GM19035 (cell line): ENCODE results near the gene ACOT4.
"Not testable (repeated sequence)": the region's sequence is repeated elsewhere in the genome, so short reads cannot be mapped to it uniquely, and the experiment has no call there.

Experiments used
- ATAC-seq: cut with Tn5 transposase; IDR thresholded peaks from one replicate; pipeline ENCODE4 v1.9.1; 2021; ENCODE audit not compliant: unreplicated experiment

Gene ACOT4

DNA sequence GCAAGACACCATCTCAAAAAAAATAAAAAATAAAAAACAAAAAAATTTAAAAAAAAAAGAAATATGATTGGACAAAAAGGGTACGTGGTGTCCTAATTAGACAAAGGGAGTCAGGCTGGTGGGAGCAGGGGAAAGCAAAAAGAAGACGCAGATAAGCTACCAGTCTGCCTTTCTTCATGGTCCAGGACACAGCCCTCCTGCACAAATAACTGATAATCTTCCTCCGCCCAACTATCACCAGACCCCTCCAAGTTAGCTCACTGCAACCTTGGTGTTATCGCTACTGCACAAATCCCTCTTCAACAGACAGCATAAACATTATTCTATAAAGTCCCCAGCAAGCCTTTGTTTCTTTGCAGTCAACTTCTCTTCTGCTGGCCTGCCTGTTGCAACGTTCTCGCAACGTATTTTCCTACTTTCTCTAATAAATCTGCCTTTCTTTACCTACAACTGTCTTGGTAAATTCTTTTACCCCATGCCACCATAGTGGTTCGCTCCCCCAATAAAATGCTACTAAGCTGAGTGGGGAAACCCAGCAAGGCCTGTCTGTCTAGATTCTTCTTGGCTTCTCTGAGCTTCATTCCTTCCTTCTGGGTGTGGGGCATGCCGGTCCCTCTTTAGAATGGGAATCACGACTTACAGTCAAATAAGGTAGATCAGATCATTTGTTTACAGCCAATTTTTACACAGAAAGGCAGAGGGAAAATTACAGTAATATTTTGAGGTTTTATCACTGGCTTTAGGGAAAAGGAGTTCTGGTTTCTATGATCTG is 38.5 kb downstream of the ACOT4 start:
- ATAC-seq: no peak

DNA sequence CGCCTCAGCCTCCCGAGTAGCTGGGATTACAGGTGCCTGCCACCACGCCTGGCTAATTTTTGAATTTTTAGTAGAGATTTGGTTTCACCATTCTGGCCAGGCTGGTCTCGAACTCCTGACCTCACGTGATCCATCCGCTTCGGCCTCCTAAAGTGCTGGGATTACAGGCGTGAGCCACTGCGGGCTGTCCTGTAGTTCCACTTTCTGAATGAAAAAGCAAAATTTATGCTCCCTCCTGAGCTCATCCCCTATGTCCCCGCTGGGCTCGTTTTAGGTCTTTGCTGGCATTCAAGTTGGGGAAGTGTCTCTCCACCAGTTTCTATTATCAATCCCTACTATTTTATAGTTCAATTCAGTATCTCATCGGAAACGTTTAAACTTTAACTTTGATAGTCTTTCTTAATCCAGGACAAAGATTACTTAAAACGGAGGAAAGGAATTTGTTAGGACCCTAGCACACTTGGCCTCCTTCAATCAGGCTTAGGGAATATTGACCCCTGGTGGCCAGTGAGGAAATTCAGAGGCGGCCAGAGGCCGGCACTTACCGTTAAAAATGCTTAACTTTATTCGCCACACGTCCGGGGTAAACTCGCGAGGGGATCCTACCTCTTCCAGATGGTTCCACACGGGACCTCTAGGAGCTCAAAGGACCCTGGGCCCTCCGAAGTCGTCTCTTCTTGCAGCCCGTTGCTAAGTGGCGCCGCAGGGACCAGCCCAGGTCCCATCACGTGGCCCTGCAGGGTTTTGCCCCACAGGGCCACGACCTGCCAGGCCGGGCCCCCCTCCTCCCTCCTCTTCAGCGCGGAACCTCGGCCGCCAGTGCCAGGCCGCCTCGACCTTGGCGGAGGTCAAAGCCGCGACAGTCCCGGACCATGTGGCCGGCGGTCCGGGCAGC is 41.7 kb downstream of the ACOT4 start:
- peak; percentile 72 for ATAC-seq

GRCh38 chr14:73634011-73634833 is 42.5 kb downstream of the ACOT4 start:
- peak; percentile 21 for ATAC-seq

- not testable (repeated sequence) for ATAC-seq
Measured at GRCh38 chr14:73636355-73636754, 44.7 kb downstream of the ACOT4 start.

GRCh38 chr14:73637830-73638229 is 46.2 kb downstream of the ACOT4 start:
- ATAC-seq: no peak

GRCh38 chr14:73640796-73641365 is 49.2 kb downstream of the ACOT4 start:
- no peak for ATAC-seq

DNA sequence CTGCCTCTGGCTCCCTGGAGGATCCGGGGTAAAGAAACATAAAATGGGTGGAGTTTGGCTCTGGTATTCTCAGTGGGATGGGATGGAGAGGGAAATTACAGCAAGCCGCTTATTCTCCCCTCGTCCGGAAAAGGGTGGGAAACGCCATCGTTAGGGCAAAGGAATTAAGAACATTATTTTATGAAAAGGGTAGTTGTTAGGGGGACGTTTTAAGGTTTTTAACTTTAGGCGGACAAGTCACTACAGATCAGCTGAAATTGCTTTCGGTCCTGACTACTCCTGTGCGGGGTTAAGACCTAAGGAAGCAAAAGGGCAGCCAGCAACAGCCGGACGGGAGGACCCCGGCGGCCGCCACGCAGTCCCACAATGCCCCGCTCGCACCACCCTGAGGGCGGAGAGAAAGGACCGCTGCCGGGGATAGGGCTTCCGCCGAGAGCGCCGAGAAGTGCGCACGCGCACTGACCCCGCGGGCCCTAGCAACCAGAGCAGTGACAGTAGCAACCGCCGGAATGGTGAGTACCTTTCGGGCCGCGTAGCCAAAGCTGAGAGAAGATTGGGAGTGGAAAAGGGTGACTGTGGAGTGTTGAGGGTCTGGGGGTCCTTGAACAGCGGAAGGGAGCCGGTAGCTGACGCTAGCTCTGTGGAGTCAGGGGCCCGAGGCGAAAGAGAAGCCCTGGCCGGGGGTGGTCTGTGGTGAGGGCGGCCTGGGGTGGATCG is 53.0 kb downstream of the ACOT4 start, which contains the start of gene DNAL1:
Gene DNAL1 (plus strand): TSS at position 456 of the 717 bp plus-strand sequence. CDS start 54 bp downstream, at position 510.
- peak; percentile 98 for ATAC-seq

GRCh38 chr14:73645248-73645610 is 53.6 kb downstream of the ACOT4 start:
- no peak for ATAC-seq
